ENCODE data around the gene GSG1L.

The GSG1L gene

GRCh38 chr16:27826081-27826892, 237.2 kb downstream of the GSG1L start:
- H2AFZ ChIP-seq (ENCODE audit: low read depth): no peak overlapping the region

GRCh38 chr16:27824786-27825185, 238.7 kb downstream of the GSG1L start:
- H3K79me2 ChIP-seq (ENCODE audit: insufficient read depth, low read depth): no peaks in the 10 kb centered on the region
- H2AFZ ChIP-seq (ENCODE audit: low read depth): no peak overlapping the region
- H3K4me3 ChIP-seq (IDR thresholded peaks at IDR 0.05; ENCODE audit: insufficient read depth, low read depth, low read length): no peak overlapping the region
- no peak for TF ChIP-seq CTCF (conservative IDR thresholded peaks at IDR 0.05; ENCODE audit: low read depth, low read length)
- H3K4me1 ChIP-seq (ENCODE audit: low read depth, poor library complexity, severe bottlenecking): no peaks in the 10 kb centered on the region
- H3K27me3 ChIP-seq (ENCODE audit: insufficient read depth, low read depth): peaks cover 2% of the 10 kb centered on the region; the same call in 1 of the 2 replicates
- H3K9ac ChIP-seq: no peak overlapping the region
- no peaks in the 10 kb centered on the region for H4K20me1 ChIP-seq (ENCODE audit: insufficient read depth)
- H3K4me2 ChIP-seq: no peak overlapping the region
- H3K27ac ChIP-seq: no peak overlapping the region
- no peaks in the 10 kb centered on the region for H3K36me3 ChIP-seq (ENCODE audit: insufficient read depth)

More at GRCh38 chr16:27826081-27826892, 237.2 kb downstream of the GSG1L start:
- no peaks in the 10 kb centered on the region for H3K4me1 ChIP-seq (ENCODE audit: low read depth, poor library complexity, severe bottlenecking)
- no peak overlapping the region for H3K9ac ChIP-seq
- no peak overlapping the region for H3K4me3 ChIP-seq (IDR thresholded peaks at IDR 0.05; ENCODE audit: insufficient read depth, low read depth, low read length)
- no peak overlapping the region for H3K4me2 ChIP-seq
- TF ChIP-seq CTCF (conservative IDR thresholded peaks at IDR 0.05; ENCODE audit: low read depth, low read length): no peak
- no peaks in the 10 kb centered on the region for H4K20me1 ChIP-seq (ENCODE audit: insufficient read depth)
- no peak overlapping the region for H3K27ac ChIP-seq
- H3K79me2 ChIP-seq (ENCODE audit: insufficient read depth, low read depth): no peaks in the 10 kb centered on the region
- H3K36me3 ChIP-seq (ENCODE audit: insufficient read depth): no peaks in the 10 kb centered on the region
- no peaks in the 10 kb centered on the region; the same call in 1 of the 2 replicates for H3K27me3 ChIP-seq (ENCODE audit: insufficient read depth, low read depth)

- Histone ChIP-seq H3K79me2 (ENCODE audit: insufficient read depth, low read depth) (no peaks in the 10 kb centered on the region), H4K20me1 (ENCODE audit: insufficient read depth) (no peaks in the 10 kb centered on the region), H3K36me3 (ENCODE audit: insufficient read depth) (no peaks in the 10 kb centered on the region), H3K27me3 (ENCODE audit: insufficient read depth, low read depth) (peaks cover 8% of the 10 kb centered on the region), H2AFZ (ENCODE audit: low read depth) (no peak overlapping the region), H3K27ac (no peak overlapping the region), H3K4me2 (no peak overlapping the region), H3K4me3 (IDR thresholded peaks at IDR 0.05; ENCODE audit: insufficient read depth, low read depth, low read length) (no peak overlapping the region), H3K9ac (no peak overlapping the region), H3K4me1 (ENCODE audit: low read depth, poor library complexity, severe bottlenecking) (no peaks in the 10 kb centered on the region)
- no peak for TF ChIP-seq CTCF (conservative IDR thresholded peaks at IDR 0.05; ENCODE audit: low read depth, low read length)
Observed at GRCh38 chr16:27824006-27824405, 239.5 kb downstream of the GSG1L start.

- H3K27ac ChIP-seq: no peak overlapping the region
- H3K4me1 ChIP-seq (ENCODE audit: low read depth, poor library complexity, severe bottlenecking): no peaks in the 10 kb centered on the region
- no peaks in the 10 kb centered on the region for H3K79me2 ChIP-seq (ENCODE audit: insufficient read depth, low read depth)
- peaks cover 13% of the 10 kb centered on the region for H3K27me3 ChIP-seq (ENCODE audit: insufficient read depth, low read depth)
- no peak overlapping the region for H3K4me2 ChIP-seq
- H3K9ac ChIP-seq: no peak overlapping the region
- H4K20me1 ChIP-seq (ENCODE audit: insufficient read depth): no peaks in the 10 kb centered on the region
- no peak overlapping the region for H2AFZ ChIP-seq (ENCODE audit: low read depth)
- H3K4me3 ChIP-seq (IDR thresholded peaks at IDR 0.05; ENCODE audit: insufficient read depth, low read depth, low read length): no peak overlapping the region
- no peaks in the 10 kb centered on the region for H3K36me3 ChIP-seq (ENCODE audit: insufficient read depth)
- no peak for TF ChIP-seq CTCF (conservative IDR thresholded peaks at IDR 0.05; ENCODE audit: low read depth, low read length)
Observed at GRCh38 chr16:27823421-27823820, 240.1 kb downstream of the GSG1L start.
